Sigmoid colon (tissue), 4 donors: Measurements from ENCODE around the gene CHRND.
"Not testable (repeated sequence)": the region's sequence is repeated elsewhere in the genome, so short reads cannot be mapped to it uniquely, and the experiment has no call there.

Experiments
- CTCF ChIP-seq, 4 experiments: fragments of 450-650 bp in 3 of 4; fragments of 200-600 bp in 1 of 4; IDR thresholded peaks; one replicate each; pipeline ENCODE4 v1.5.1; 2016 to 2019; ENCODE audit warnings: antibody characterized with exemption in 4 of 4, mild to moderate bottlenecking in 3 of 4, moderate library complexity in 2 of 4
- EP300 ChIP-seq, 4 donors: sonication (generic); formaldehyde crosslinking; IDR thresholded peaks; one replicate each; pipeline ENCODE4 v1.6.1; 2017; ENCODE audit warnings: antibody characterized with exemption in 4 of 4
- POLR2A ChIP-seq, 2 donors: fragments of 450-650 bp; IDR thresholded peaks; one replicate each; pipeline ENCODE4 v1.6.1; 2016; ENCODE audit warnings: antibody characterized with exemption in 2 of 2, mild to moderate bottlenecking in 2 of 2, moderate library complexity in 2 of 2
- POLR2AphosphoS5 ChIP-seq, 4 donors: sonication (generic); formaldehyde crosslinking; IDR thresholded peaks; one replicate each; pipeline ENCODE4 v1.6.1; 2017; ENCODE audit warnings: antibody characterized with exemption in 4 of 4

- TF ChIP-seq POLR2A, CTCF, POLR2AphosphoS5, EP300 (IDR thresholded peaks at IDR 0.05): not testable (repeated sequence)
Measured at GRCh38 chr2:232570481-232570880, 44.5 kb downstream of the CHRND start.
